HEK293T (cell line): ENCODE measurements around the gene BBS9.

Experiments used
- ARNT ChIP-seq: fragments of 450-650 bp; IDR thresholded peaks from 2 replicates; pipeline ENCODE4 v1.6.1; 2017; ENCODE audit warnings: mild to moderate bottlenecking
- BHLHE40 ChIP-seq: fragments of 450-650 bp; IDR thresholded peaks from 2 replicates; pipeline ENCODE4 v1.6.1; 2016; ENCODE audit warnings: mild to moderate bottlenecking, moderate library complexity, borderline replicate concordance
- ELF4 ChIP-seq: fragments of 450-650 bp; IDR thresholded peaks from 2 replicates; pipeline ENCODE4 v1.6.1; 2017; ENCODE audit warnings: antibody characterized with exemption
- FOXM1 ChIP-seq: fragments of 450-650 bp; IDR thresholded peaks from 2 replicates; pipeline ENCODE4 v1.6.1; 2017; ENCODE audit warnings: mild to moderate bottlenecking, borderline replicate concordance
- SP1 ChIP-seq: fragments of 450-650 bp; IDR thresholded peaks from 2 replicates; pipeline ENCODE4 v1.6.1; 2017
- TARDBP ChIP-seq: fragments of 450-650 bp; IDR thresholded peaks from 2 replicates; pipeline ENCODE4 v1.6.1; 2016
- TF ChIP-seq, protein P1 (sequence below): fragments of 450-650 bp; IDR thresholded peaks from 2 replicates; pipeline ENCODE4 v1.6.1; 2016

DNA sequence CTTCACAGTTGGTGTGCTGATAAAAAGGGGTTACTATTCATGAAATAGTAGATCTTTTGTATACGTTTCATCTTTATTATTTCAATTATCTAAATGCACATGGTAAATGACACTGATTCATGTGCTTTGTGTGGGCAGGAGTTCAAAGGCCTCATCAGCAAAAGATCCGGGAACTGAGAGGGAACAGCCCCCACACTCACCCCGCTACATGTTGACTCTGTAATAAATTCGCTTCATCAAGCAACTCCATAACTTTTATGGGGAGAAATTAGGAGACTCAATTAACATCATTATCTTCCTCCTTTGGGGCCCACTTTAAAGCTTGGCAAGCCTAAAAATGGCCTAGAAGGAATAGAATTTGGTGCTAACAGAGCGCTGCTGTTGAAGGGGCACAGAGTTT, 525.3 kb downstream of the BBS9 start:
- no peak for TF ChIP-seq ELF4
- no peak for TF ChIP-seq SP1
- no peak for TF ChIP-seq TARDBP
- TF ChIP-seq FOXM1 = no peak
- TF ChIP-seq ARNT = no peak
- no peak for TF ChIP-seq BHLHE40
- TF ChIP-seq, protein P1, sequence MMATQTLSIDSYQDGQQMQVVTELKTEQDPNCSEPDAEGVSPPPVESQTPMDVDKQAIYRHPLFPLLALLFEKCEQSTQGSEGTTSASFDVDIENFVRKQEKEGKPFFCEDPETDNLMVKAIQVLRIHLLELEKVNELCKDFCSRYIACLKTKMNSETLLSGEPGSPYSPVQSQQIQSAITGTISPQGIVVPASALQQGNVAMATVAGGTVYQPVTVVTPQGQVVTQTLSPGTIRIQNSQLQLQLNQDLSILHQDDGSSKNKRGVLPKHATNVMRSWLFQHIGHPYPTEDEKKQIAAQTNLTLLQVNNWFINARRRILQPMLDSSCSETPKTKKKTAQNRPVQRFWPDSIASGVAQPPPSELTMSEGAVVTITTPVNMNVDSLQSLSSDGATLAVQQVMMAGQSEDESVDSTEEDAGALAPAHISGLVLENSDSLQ = peak; percentile 9; the same call in 1 of the 2 replicates
